Neural cell (in vitro differentiated cells): ENCODE data around the gene ELFN1.

ENCODE experiments used
- EP300 ChIP-seq: fragments of 450-650 bp; conservative IDR thresholded peaks from 2 replicates; pipeline ENCODE4 v1.6.1; 2014; ENCODE audit warnings: antibody characterized with exemption, mild to moderate bottlenecking, moderate library complexity; ENCODE audit not compliant: poor library complexity, severe bottlenecking
- EZH2 ChIP-seq: fragments of 200-600, 300-800 bp; shearing (Covaris generic), sonication (generic); IDR thresholded peaks from 2 replicates; pipeline ENCODE4 v1.6.1; 2014; ENCODE audit warnings: antibody characterized with exemption, low read length, borderline replicate concordance, mild to moderate bottlenecking; ENCODE audit not compliant: insufficient read depth, poor library complexity, severe bottlenecking
- MXI1 ChIP-seq: fragments of 450-650 bp; conservative IDR thresholded peaks from 2 replicates; pipeline ENCODE4 v1.6.1; 2014; ENCODE audit warnings: antibody characterized with exemption, mild to moderate bottlenecking; ENCODE audit not compliant: poor library complexity, severe bottlenecking
- RAD21 ChIP-seq: fragments of 450-650 bp; conservative IDR thresholded peaks from 2 replicates; pipeline ENCODE4 v1.6.1; 2014; ENCODE audit warnings: antibody characterized with exemption, mild to moderate bottlenecking, moderate library complexity
- REST ChIP-seq: IDR thresholded peaks from 2 replicates; pipeline ENCODE4 v1.6.1; 2012; ENCODE audit warnings: borderline replicate concordance
- TAF1 ChIP-seq: IDR thresholded peaks from 2 replicates; pipeline ENCODE4 v1.6.1; 2012; ENCODE audit warnings: low read depth
- TF ChIP-seq, protein P1 (sequence below): fragments of 450-650 bp; IDR thresholded peaks from 2 replicates; pipeline ENCODE4 v1.5.1; 2014; ENCODE audit warnings: antibody characterized with exemption, mild to moderate bottlenecking, moderate library complexity; ENCODE audit not compliant: poor library complexity, severe bottlenecking

DNA sequence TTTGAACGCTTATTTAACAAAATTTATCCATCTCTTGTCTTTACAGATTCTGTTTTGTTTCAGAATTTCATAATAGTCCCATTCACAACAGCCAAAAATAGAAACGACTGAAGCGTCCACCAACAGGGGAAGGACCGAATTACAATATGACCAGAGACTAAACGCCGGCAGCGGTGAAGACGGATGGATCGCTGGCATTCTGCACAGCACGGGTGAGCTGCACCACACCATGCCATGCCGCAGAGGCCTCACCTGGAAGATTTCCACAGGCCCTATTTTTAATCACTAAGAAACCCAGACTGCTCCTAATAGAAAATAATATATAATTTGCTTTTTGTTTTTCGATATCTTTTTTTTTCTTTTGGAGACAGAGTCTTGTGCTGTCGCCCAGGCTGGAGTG lies 91.0 kb downstream of the ELFN1 start:
- TF ChIP-seq REST, result no peak
- TF ChIP-seq, protein P1, sequence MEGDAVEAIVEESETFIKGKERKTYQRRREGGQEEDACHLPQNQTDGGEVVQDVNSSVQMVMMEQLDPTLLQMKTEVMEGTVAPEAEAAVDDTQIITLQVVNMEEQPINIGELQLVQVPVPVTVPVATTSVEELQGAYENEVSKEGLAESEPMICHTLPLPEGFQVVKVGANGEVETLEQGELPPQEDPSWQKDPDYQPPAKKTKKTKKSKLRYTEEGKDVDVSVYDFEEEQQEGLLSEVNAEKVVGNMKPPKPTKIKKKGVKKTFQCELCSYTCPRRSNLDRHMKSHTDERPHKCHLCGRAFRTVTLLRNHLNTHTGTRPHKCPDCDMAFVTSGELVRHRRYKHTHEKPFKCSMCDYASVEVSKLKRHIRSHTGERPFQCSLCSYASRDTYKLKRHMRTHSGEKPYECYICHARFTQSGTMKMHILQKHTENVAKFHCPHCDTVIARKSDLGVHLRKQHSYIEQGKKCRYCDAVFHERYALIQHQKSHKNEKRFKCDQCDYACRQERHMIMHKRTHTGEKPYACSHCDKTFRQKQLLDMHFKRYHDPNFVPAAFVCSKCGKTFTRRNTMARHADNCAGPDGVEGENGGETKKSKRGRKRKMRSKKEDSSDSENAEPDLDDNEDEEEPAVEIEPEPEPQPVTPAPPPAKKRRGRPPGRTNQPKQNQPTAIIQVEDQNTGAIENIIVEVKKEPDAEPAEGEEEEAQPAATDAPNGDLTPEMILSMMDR, result no peak
- TF ChIP-seq MXI1, result no peak
- TF ChIP-seq RAD21, result no peak
- no peak for TF ChIP-seq EZH2
- TF ChIP-seq EP300, result no peak
- no peak for TF ChIP-seq TAF1
